Lower leg skin (tissue), 4 donors: ENCODE data around the gene ZCCHC4. TPM values are rescaled to one million over a fixed set of nuclear protein-coding genes. Genes with fewer than 3 reads are reported as not detected.
"Not testable (repeated sequence)": the region's sequence is repeated elsewhere in the genome, so short reads cannot be mapped to it uniquely, and the experiment has no call there.

ENCODE experiments used
- DNase-seq, 2 donors: peaks; one replicate each; pipeline ENCODE4 v3.0.0-alpha.2; 2019; ENCODE audit warnings: low spot score in 2 of 2
- H3K4me3 ChIP-seq: fragments of 200-600 bp; sonication (generic); 2 replicates; pipeline ENCODE4 v1.5.1; 2017; ENCODE audit warnings: mild to moderate bottlenecking, low read depth; ENCODE audit not compliant: poor library complexity, severe bottlenecking
- POLR2A ChIP-seq, 2 donors: fragments of 450-650 bp; IDR thresholded peaks; one replicate each; pipeline ENCODE4 v1.6.1; 2016 to 2017; ENCODE audit warnings: antibody characterized with exemption in 2 of 2, mild to moderate bottlenecking in 1 of 2, moderate library complexity in 1 of 2
- WGBS, 2 donors: methylation state at CpG; one replicate each; pipeline ENCODE4 v1.1.5; 2018; 5-methylcytosine and 5-hydroxymethylcytosine counted together
- intact Hi-C: fragments of 100-400 bp; cut with DNase I; formaldehyde crosslinking; loops from one replicate; pipeline ENCODE4 v1.15.0; 2023; ENCODE audit warnings: low total_unique reads
- total RNA-seq, 4 donors: library from RNA; depleted of rRNA; stranded (reverse); fragments of >200 nt; gene quantifications; one replicate each; pipeline ENCODE4 v1.1.0, GENCODE V29; 2016
- TF ChIP-seq, protein P1 (sequence below), 3 donors: fragments of 450-650 bp; IDR thresholded peaks; one replicate each; pipeline ENCODE4 v1.5.1; 2016; ENCODE audit warnings: antibody characterized with exemption in 3 of 3, mild to moderate bottlenecking in 3 of 3, moderate library complexity in 2 of 3

ZCCHC4 gene
- total RNA-seq, 4 donors from 2014 or later, result 5.7 to 13.7 (median 10.6) TPM

DNA sequence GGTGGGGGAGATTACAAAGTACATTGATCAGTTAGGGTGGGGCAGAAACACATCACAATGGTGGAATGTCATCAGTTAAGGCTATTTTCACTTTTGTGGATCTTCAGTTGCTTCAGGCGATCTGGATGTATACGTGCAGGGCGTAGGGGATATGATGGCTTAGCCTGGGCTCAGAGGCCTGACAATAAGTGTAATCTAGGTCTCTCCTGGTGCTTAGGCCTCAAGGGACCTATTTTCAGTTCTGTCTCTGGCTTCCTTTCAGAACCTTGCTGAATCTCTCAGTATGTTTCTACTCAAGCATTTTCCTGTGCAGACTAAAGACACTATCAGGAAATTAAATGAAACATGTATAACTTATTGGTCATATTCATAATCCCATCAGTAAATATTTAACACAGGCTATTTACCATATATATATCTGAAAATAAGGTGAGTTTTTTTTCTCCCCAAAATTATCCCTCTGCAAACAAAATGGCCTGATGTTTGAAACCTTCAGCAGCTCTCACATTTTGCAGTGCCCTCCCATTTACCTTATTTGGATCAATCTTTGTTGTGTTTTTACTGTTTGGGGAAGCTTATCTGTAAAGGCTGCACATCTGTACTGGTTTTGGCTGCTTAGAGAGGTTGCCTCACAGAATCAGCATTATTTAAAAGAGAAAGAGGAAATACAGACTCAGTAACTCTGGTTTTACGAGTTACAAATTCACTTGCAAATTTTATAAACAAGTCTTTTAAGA is 2.3 kb upstream of the ZCCHC4 start:
- DNase-seq, result no peak
- intact Hi-C loops, result no loop called here
- H3K4me3 ChIP-seq, result no peak overlapping the region
- 71 to 79% methylated on average over 4 of the region's 4 CpGs for WGBS, 2 donors
- no peak for TF ChIP-seq POLR2A (IDR thresholded peaks at IDR 0.05)
- TF ChIP-seq, protein P1, sequence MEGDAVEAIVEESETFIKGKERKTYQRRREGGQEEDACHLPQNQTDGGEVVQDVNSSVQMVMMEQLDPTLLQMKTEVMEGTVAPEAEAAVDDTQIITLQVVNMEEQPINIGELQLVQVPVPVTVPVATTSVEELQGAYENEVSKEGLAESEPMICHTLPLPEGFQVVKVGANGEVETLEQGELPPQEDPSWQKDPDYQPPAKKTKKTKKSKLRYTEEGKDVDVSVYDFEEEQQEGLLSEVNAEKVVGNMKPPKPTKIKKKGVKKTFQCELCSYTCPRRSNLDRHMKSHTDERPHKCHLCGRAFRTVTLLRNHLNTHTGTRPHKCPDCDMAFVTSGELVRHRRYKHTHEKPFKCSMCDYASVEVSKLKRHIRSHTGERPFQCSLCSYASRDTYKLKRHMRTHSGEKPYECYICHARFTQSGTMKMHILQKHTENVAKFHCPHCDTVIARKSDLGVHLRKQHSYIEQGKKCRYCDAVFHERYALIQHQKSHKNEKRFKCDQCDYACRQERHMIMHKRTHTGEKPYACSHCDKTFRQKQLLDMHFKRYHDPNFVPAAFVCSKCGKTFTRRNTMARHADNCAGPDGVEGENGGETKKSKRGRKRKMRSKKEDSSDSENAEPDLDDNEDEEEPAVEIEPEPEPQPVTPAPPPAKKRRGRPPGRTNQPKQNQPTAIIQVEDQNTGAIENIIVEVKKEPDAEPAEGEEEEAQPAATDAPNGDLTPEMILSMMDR (IDR thresholded peaks at IDR 0.05), result no peak

DNA sequence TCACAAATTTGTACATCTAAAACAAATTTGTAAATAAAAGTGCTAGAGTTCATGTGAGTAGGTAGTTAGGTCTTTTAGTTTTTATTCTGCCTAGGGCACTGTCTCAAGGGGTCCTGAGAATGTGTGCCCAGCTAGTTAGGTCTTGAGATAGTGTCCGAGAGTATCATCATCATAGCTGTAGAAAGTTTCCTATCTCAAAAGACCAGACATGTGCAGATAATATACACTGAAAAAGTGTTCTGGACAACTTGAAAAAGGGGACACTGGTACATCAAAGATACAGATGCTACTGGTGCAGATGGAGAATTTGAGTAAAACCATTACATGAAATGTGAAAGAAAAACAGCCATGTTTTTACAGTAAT is 1.8 kb upstream of the ZCCHC4 start:
- 86 to 93% methylated on average over 1 of the region's 1 CpG for WGBS, 2 donors
- H3K4me3 ChIP-seq, result no peak overlapping the region
- no peak for DNase-seq
- TF ChIP-seq POLR2A (IDR thresholded peaks at IDR 0.05), result no peak
- TF ChIP-seq, protein P1 (IDR thresholded peaks at IDR 0.05), result no peak
- intact Hi-C loops, result no loop called here

DNA sequence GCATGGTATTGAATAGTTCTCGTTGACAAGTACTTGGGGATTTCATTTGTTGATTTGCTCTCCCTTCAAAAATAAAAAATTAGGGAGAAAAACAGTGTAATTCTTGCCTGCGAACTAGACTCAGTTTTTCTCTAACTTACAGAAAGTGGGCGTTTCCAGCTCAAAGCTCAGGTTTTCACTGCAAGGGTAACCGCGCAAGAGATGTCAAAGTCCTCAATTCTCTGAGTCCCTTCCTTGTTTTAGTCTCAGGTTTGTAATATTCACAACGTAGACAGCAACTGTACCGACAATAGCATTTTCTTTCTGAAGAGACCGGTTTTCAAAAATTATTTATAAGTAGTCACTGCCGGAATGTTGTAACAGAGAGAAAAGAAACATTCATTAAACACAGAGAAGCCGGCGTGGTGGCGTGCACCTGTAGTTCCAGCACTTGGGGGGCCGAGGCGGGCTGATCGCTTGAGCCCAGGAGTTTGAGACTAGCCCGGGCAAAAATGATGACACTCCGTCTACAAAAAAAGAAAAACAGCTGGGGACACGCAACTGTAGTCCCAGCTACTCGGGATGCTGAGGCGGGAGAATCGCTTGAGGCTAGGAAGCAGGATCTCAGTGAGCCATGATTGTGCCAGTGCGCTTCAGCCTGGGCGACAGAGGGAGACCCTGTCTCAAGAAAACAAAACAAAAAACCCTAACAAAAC is 774 bp downstream of the ZCCHC4 start:
- TF ChIP-seq, protein P1 (IDR thresholded peaks at IDR 0.05), result no peak
- TF ChIP-seq POLR2A (IDR thresholded peaks at IDR 0.05), result no peak
- H3K4me3 ChIP-seq, result peak overlapping the region; percentile 57
- 19 to 20% methylated on average over 23 of the region's 23 CpGs for WGBS, 2 donors
- intact Hi-C loops, result no loop called here
- DNase-seq, result no peak

DNA sequence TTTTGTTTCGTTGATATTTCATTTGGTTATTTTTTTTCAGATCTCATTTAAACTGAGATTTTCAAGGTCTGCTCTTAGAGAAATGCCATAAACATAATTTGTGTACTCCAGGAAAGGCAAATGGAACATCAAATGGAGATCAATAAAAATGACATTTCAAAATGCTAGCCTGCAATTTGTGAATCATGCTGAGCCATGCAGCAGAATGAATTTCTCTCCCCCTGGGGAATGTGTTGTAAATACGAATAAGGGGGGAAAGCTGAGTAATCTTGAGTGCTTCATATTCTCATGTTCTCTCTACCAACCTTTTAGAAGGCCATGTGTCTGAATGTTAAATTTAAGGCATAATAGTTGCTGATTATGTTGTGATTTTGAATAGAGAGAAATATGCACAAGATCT is 7.8 kb downstream of the ZCCHC4 start:
- no peak for TF ChIP-seq POLR2A (IDR thresholded peaks at IDR 0.05)
- TF ChIP-seq, protein P1 (IDR thresholded peaks at IDR 0.05), result no peak
- H3K4me3 ChIP-seq, result no peak overlapping the region
- intact Hi-C loops, result no loop called here
- 76 to 80% methylated on average over 2 of the region's 2 CpGs for WGBS, 2 donors
- no peak for DNase-seq

DNA sequence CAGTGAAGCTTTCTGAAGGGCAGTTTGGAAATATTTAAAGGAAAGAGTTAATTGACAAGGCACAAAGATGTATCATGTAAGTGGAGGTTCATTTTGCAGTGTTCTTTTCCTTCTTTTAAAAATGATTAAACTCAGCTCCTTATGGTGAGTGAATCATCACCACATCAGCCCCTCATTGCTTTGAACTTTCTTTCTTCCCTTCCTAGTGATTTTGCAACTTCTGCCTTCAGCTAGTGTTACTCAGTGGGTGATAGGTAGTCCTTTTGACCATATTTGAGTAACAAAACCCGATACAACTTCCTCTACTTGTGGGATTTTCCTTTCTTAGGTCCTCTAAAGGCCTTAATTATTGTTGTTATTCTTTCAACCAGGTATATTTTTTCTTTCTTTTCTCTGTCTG is 8.2 kb downstream of the ZCCHC4 start:
- no peak overlapping the region for H3K4me3 ChIP-seq
- intact Hi-C loops, result no loop called here
- no peak for TF ChIP-seq POLR2A (IDR thresholded peaks at IDR 0.05)
- DNase-seq, result no peak
- WGBS, 2 donors, result 70 to 88% methylated on average over 1 of the region's 1 CpG

DNA sequence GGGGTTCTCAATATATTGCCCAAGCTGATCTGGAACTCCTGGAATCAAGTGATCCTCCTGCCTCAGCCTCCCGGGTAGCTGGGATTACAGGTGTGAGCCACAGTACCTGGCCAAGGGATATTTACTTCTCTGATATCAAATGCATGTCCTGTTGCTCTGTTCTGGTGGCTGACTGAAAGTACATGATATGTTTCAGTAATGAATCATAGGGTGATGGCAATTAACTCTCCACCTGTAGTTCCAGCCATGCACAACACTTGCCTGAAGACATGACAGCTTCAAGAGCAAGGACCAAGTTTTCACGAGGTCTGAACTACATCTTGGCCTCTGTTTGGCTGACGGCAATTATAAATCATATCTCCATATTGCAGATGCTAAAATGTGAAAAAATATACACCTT is 9.1 kb downstream of the ZCCHC4 start:
- TF ChIP-seq, protein P1 (IDR thresholded peaks at IDR 0.05), result no peak
- no peak for TF ChIP-seq POLR2A (IDR thresholded peaks at IDR 0.05)
- intact Hi-C loops, result no loop called here
- 83 to 87% methylated on average over 3 of the region's 3 CpGs for WGBS, 2 donors
- DNase-seq, result no peak
- H3K4me3 ChIP-seq, result no peak overlapping the region

DNA sequence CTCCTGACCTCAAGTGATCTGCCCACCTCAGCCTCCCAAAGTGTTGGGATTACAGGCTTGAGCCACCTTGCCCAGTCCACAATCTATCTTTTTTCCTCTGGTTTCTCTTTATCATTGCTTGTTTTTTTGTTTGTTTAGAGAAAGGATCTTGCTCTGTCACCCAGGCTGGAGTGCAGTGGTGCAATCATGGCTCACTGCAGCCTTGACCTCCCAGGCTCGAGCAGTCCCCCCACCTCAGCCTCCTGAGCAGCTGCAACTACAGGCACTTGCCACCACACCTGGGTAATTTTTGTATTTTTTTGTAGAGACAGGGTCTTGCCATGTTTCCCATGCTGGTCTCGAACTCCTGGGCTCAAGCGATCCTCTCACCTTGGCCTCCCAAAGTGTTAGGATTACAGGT is 15.9 kb downstream of the ZCCHC4 start:
- WGBS, 2 donors, result 90 to 96% methylated on average over 3 of the region's 3 CpGs
- intact Hi-C loops, result not testable (repeated sequence)

More for the DNA sequence above, 15.9 kb downstream of the ZCCHC4 start:
- DNase-seq, H3K4me3 ChIP-seq: not testable (repeated sequence)
